Suprapubic skin (tissue), 4 donors: ENCODE data around the gene CARHSP1. TPM values are rescaled to one million over a fixed set of nuclear protein-coding genes. Genes with fewer than 3 reads are reported as not detected.

Source experiments
- DNase-seq, 2 donors: peaks; one replicate each; pipeline ENCODE4 v3.0.0-alpha.2; 2019; ENCODE audit warnings: low spot score in 2 of 2
- H3K27ac ChIP-seq: fragments of 200-600 bp; sonication (generic); one replicate; pipeline ENCODE4 v1.5.1; 2019
- H3K27me3 ChIP-seq: fragments of 200-600 bp; sonication (generic); one replicate; pipeline ENCODE4 v1.5.1; 2019
- H3K36me3 ChIP-seq: fragments of 200-600 bp; sonication (generic); one replicate; pipeline ENCODE4 v1.5.1; 2019
- H3K4me1 ChIP-seq: fragments of 200-600 bp; sonication (generic); one replicate; pipeline ENCODE4 v1.5.1; 2019
- H3K4me3 ChIP-seq: fragments of 200-600 bp; sonication (generic); one replicate; pipeline ENCODE4 v1.5.1; 2019; ENCODE audit warnings: mild to moderate bottlenecking
- H3K9me3 ChIP-seq: fragments of 200-600 bp; sonication (generic); one replicate; pipeline ENCODE4 v1.5.1; 2019
- CTCF ChIP-seq, 2 donors: fragments of 200-600 bp in 1 of 2; fragments of 450-650 bp in 1 of 2; sonication (generic) in 1 of 2; IDR thresholded peaks; one replicate each; pipeline ENCODE4 v1.5.1; 2016 to 2019; ENCODE audit warnings: antibody characterized with exemption in 2 of 2, mild to moderate bottlenecking in 1 of 2, moderate library complexity in 1 of 2
- EP300 ChIP-seq: sonication (generic); formaldehyde crosslinking; IDR thresholded peaks from one replicate; pipeline ENCODE4 v1.6.1; 2017; ENCODE audit warnings: antibody characterized with exemption
- POLR2A ChIP-seq, 2 donors: fragments of 450-650 bp; IDR thresholded peaks; one replicate each; pipeline ENCODE4 v1.6.1; 2017; ENCODE audit warnings: antibody characterized with exemption in 2 of 2, mild to moderate bottlenecking in 2 of 2, moderate library complexity in 2 of 2
- POLR2AphosphoS5 ChIP-seq, 3 donors: sonication (generic); formaldehyde crosslinking; IDR thresholded peaks; one replicate each; pipeline ENCODE4 v1.6.1; 2017; ENCODE audit warnings: antibody characterized with exemption in 3 of 3
- WGBS: methylation state at CpG from one replicate; pipeline ENCODE4 v1.1.5; 2018; 5-methylcytosine and 5-hydroxymethylcytosine counted together
- total RNA-seq, 4 donors: library from RNA; depleted of rRNA; stranded (reverse); fragments of >200 nt; gene quantifications; one replicate each; pipeline ENCODE4 v1.1.0, GENCODE V29; 2016

Gene CARHSP1
- total RNA-seq, 4 donors from 2014 or later: 32.7 to 60.8 (median 41.5) TPM

DNA sequence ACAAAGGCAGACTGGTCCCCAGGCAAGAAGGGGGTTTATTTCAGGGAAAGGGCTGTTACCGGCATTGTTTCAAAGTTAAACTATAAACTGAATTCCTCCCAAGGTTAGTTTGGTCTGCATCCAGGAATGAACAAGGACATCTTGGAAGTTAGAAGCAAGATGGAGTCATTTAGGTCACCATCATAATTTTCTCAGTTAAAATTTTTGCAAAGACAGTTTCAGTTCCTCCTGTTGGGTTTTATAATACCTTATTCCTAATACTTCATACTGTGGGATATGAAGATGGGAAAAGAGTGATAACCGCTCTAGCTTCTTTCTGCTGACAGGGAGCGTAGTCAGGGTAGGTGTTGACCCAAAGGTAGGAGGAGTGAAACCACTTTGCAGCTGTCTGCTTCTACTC lies 46.4 kb downstream of the CARHSP1 start:
- no peaks in the 10 kb centered on the region for H3K27me3 ChIP-seq
- TF ChIP-seq EP300 (no peak), POLR2AphosphoS5 (IDR thresholded peaks at IDR 0.05) (no peak), CTCF (IDR thresholded peaks at IDR 0.05) (no peak), POLR2A (IDR thresholded peaks at IDR 0.05) (no peak)
- H3K4me3 ChIP-seq: no peak overlapping the region
- H3K36me3 ChIP-seq: peaks cover 48% of the 10 kb centered on the region
- no peaks in the 10 kb centered on the region for H3K9me3 ChIP-seq
- 89% methylated on average over 3 of the region's 3 CpGs for WGBS
- DNase-seq: no peak
- H3K4me1 ChIP-seq: no peaks in the 10 kb centered on the region
- H3K27ac ChIP-seq: no peak overlapping the region

DNA sequence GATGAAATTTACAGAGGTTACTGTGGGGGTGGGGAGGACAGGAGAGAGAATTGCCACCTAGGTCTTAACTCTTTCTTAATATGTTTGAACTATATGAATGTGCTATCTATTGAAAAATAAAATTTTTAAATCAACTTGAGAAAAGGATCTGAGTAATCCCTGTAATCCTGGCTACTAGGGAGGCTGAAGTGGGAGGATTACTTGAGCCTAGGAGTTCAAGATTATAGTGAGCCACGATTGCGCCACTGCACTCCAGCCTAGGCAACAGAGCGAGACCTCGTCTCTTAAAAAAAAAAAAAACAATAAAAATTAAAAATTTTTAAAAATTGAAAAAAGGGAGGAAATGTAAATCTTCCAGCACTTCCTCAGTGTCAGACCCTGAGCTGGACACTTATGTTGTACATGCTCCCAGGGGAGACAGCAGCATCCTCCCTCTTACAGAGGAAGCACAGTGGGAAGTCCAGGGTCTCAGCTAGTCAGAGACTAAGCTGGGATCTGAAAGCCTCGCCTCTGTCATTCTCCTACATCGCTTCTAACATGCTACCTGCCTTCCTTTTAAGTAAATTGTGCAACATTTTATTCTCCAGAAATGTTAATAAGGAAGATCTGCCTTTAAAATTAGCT lies 49.3 kb downstream of the CARHSP1 start:
- 89% methylated on average over 6 of the region's 6 CpGs for WGBS
- H3K36me3 ChIP-seq: peaks cover 66% of the 10 kb centered on the region
- no peak overlapping the region for H3K27ac ChIP-seq

GRCh38 chr16:8818504-8819270 lies 50.1 kb downstream of the CARHSP1 start:
- DNase-seq: no peak
- Histone ChIP-seq H3K27me3 (no peaks in the 10 kb centered on the region), H3K4me3 (no peak overlapping the region), H3K27ac (no peak overlapping the region), H3K4me1 (no peaks in the 10 kb centered on the region), H3K36me3 (peaks cover 75% of the 10 kb centered on the region), H3K9me3 (no peaks in the 10 kb centered on the region)
- TF ChIP-seq EP300: no peak
- TF ChIP-seq POLR2A (IDR thresholded peaks at IDR 0.05): no peak
- TF ChIP-seq POLR2AphosphoS5 (IDR thresholded peaks at IDR 0.05): no peak
- TF ChIP-seq CTCF (IDR thresholded peaks at IDR 0.05): no peak
- WGBS: 80% methylated on average over 10 of the region's 10 CpGs

More for the DNA sequence above, 49.3 kb downstream of the CARHSP1 start:
- TF ChIP-seq POLR2AphosphoS5 (IDR thresholded peaks at IDR 0.05) (no peak), CTCF (IDR thresholded peaks at IDR 0.05) (no peak), EP300 (no peak), POLR2A (IDR thresholded peaks at IDR 0.05) (no peak)
- Histone ChIP-seq H3K4me1 (no peaks in the 10 kb centered on the region), H3K27me3 (no peaks in the 10 kb centered on the region), H3K4me3 (no peak overlapping the region), H3K9me3 (no peaks in the 10 kb centered on the region)
- no peak for DNase-seq

DNA sequence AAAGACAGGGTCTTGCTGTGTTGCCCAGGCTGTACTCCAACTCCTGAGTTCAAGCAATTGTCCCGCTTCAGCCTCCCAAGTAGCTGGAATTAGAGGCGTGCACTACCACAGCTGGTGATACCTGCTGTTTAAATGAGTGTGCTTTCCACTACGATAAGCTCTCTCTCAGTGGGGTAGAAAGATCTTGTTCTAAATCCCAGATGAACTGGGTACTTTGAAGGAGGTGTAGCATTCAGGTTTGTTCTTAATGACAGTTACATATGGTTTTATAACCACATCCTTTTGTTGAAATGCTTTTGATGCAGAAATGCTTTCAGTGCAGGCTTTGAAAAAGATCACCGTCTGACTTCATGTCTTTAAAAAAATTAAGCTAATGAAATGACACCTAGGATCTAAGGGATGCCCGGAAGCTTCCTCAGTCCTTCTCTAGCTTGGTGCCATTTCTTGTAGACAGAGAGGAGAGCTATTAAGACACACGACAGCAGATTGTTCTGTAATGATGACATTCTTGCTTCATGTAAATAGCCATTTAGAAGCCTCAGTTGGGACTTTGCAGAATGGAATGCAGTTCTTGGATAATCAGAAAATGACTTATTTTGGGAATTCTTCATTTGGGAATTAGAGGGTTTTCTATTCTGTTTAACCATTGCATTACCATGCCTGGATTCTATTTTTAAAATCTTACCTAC lies 51.7 kb downstream of the CARHSP1 start:
- Histone ChIP-seq H3K9me3 (no peaks in the 10 kb centered on the region), H3K36me3 (peaks cover 85% of the 10 kb centered on the region), H3K27me3 (no peaks in the 10 kb centered on the region), H3K27ac (no peak overlapping the region), H3K4me3 (no peak overlapping the region), H3K4me1 (no peaks in the 10 kb centered on the region)
- no peak for DNase-seq
- TF ChIP-seq CTCF (IDR thresholded peaks at IDR 0.05): no peak
- no peak for TF ChIP-seq POLR2AphosphoS5 (IDR thresholded peaks at IDR 0.05)
- TF ChIP-seq POLR2A (IDR thresholded peaks at IDR 0.05): no peak
- TF ChIP-seq EP300: no peak
- 87% methylated on average over 6 of the region's 6 CpGs for WGBS
